HCT116 (cell line): ENCODE results near the gene FARP1. TPM values are rescaled to one million over a fixed set of nuclear protein-coding genes. Genes with fewer than 3 reads are reported as not detected.

ENCODE experiments used
- ATAC-seq: fragments of 200-7000 bp; cut with Tn5 transposase; 2 replicates; pipeline ENCODE4 v1.9.1; 2020; ENCODE audit warnings: mild to moderate bottlenecking, moderate library complexity
- BruUV-seq: library from RNA; stranded (reverse); fragments of 400-500 nt; replicated peaks from 2 replicates; lab custom pipeline; 2021; lab: Mats Ljungman, UMichigan
- CTCF ChIA-PET: fragments of 300-600 bp; sonication (Branson Sonifier 250); formaldehyde crosslinking; loops from one replicate; lab custom pipeline; 2021; ENCODE audit warnings: antibody characterized with exemption; lab: Charles Lee
- POLR2A ChIA-PET: fragments of 300-600, 350-600 bp; sonication (Branson Sonifier 250); formaldehyde crosslinking; loops from one replicate; lab custom pipeline; 2021; ENCODE audit warnings: antibody characterized with exemption; lab: Charles Lee
- RAD21 ChIA-PET, 2 experiments: fragments of 300-600 bp; sonication (Branson Sonifier 250); formaldehyde crosslinking; loops; one replicate each; lab custom pipeline; 2023; ENCODE audit warnings: low total read pairs in 2 of 2; ENCODE audit not compliant: uncharacterized antibody in 2 of 2, unreplicated experiment in 2 of 2, low non-redundant PET in 1 of 2; lab: Charles Lee
- DNase-seq: peaks from one replicate; pipeline ENCODE4 v3.0.0-alpha.2; 2010; ENCODE audit warnings: low read depth, low spot score
- H2AFZ ChIP-seq: fragments of 200-600 bp; shearing (Covaris generic), sonication (generic); 2 replicates; pipeline ENCODE4 v1.6.1; 2017; ENCODE audit warnings: low read depth, mixed run types, mixed read lengths, antibody characterized with exemption, low read length; ENCODE audit not compliant: poor library complexity, severe bottlenecking
- H3K27ac ChIP-seq: 2 replicates; pipeline ENCODE4 v1.5.1; 2012; ENCODE audit warnings: low read depth, low read length
- H3K27me3 ChIP-seq: fragments of 200-600 bp; sonication (generic); 2 replicates; pipeline ENCODE4 v1.6.1; 2016; ENCODE audit warnings: mixed run types, low read length, mixed read lengths; ENCODE audit not compliant: insufficient read depth
- H3K36me3 ChIP-seq, 2 experiments: fragments of 200-500 bp in 1 of 2; fragments of 200-600 bp in 1 of 2; sonication (Bioruptor generic) in 1 of 2; sonication (generic) in 1 of 2; 2 replicates each; pipeline versions ENCODE4 v1.5.1 to v1.6.1; 2014 to 2016; ENCODE audit warnings: low read length in 2 of 2, inconsistent platforms in 1 of 2, mixed read lengths in 1 of 2, mixed run types in 1 of 2; ENCODE audit not compliant: insufficient read depth in 2 of 2, control insufficient read depth in 1 of 2
- H3K4me1 ChIP-seq, 2 experiments: fragments of 200-600 bp in 1 of 2; sonication (generic) in 1 of 2; 2 replicates each; pipeline versions ENCODE4 v1.5.1 to v1.6.1; 2012 to 2017; ENCODE audit warnings: low read length in 2 of 2, inconsistent platforms in 1 of 2, mild to moderate bottlenecking in 1 of 2, mixed read lengths in 1 of 2, mixed run types in 1 of 2, moderate library complexity in 1 of 2; ENCODE audit not compliant: insufficient read depth in 2 of 2, control insufficient read depth in 1 of 2
- H3K4me2 ChIP-seq: fragments of 200-600 bp; sonication (generic); 2 replicates; pipeline ENCODE4 v1.6.1; 2017; ENCODE audit warnings: mixed run types, low read length, mixed read lengths
- H3K4me3 ChIP-seq, 2 experiments: fragments of 200-600 bp in 1 of 2; sonication (generic) in 1 of 2; replicated peaks in 1 of 2; 2 replicates each; pipeline ENCODE4 v1.5.1; 2011 to 2016; ENCODE audit warnings: low read length in 2 of 2, control low read depth in 1 of 2, low read depth in 1 of 2, mild to moderate bottlenecking in 1 of 2, mixed read lengths in 1 of 2, mixed run types in 1 of 2
- H3K79me2 ChIP-seq: fragments of 200-600 bp; sonication (generic); 2 replicates; pipeline ENCODE4 v1.6.1; 2017; ENCODE audit warnings: mild to moderate bottlenecking, mixed run types, low read length, moderate library complexity, mixed read lengths; ENCODE audit not compliant: insufficient read depth
- H3K9ac ChIP-seq: fragments of 200-600 bp; sonication (generic); 2 replicates; pipeline ENCODE4 v1.6.1; 2016; ENCODE audit warnings: low read length, mixed read lengths
- H3K9me2 ChIP-seq: fragments of 200-600 bp; sonication (generic), shearing (Covaris generic); 2 replicates; pipeline ENCODE4 v1.6.1; 2017; ENCODE audit warnings: mixed run types, mild to moderate bottlenecking, moderate library complexity; ENCODE audit not compliant: insufficient read depth
- H3K9me3 ChIP-seq, 2 experiments: fragments of 200-500 bp in 1 of 2; fragments of 200-600 bp in 1 of 2; sonication (Bioruptor generic) in 1 of 2; sonication (generic) in 1 of 2; 2 replicates each; pipeline ENCODE4 v1.6.1; 2014 to 2017; ENCODE audit warnings: low read length in 2 of 2, mixed read lengths in 2 of 2, inconsistent platforms in 1 of 2, low read depth in 1 of 2, mild to moderate bottlenecking in 1 of 2, mixed run types in 1 of 2, moderate library complexity in 1 of 2; ENCODE audit not compliant: control insufficient read depth in 1 of 2, insufficient read depth in 1 of 2
- H4K20me1 ChIP-seq: fragments of 200-600 bp; sonication (generic), shearing (Covaris generic); 2 replicates; pipeline ENCODE4 v1.6.1; 2017; ENCODE audit warnings: mixed run types, mild to moderate bottlenecking, moderate library complexity; ENCODE audit not compliant: insufficient read depth
- CBX3 ChIP-seq: IDR thresholded peaks from 2 replicates; pipeline ENCODE4 v1.6.1; 2012; ENCODE audit warnings: low read depth
- CEBPB ChIP-seq: IDR thresholded peaks from 2 replicates; pipeline ENCODE4 v1.6.1; 2012; ENCODE audit warnings: low read depth
- CTCF ChIP-seq, 3 experiments: fragments of 200-600 bp in 1 of 3; sonication (generic) in 1 of 3; IDR thresholded peaks in 2 of 3; conservative IDR thresholded peaks in 1 of 3; 2 replicates each; pipeline ENCODE4 v1.5.1; 2012 to 2017; ENCODE audit warnings: low read depth in 2 of 3, low read length in 2 of 3, antibody characterized with exemption in 1 of 3, borderline replicate concordance in 1 of 3, control low read depth in 1 of 3, mild to moderate bottlenecking in 1 of 3, mixed read lengths in 1 of 3, mixed run types in 1 of 3, moderate library complexity in 1 of 3; ENCODE audit not compliant: insufficient read depth in 1 of 3
- EGR1 ChIP-seq: IDR thresholded peaks from 2 replicates; pipeline ENCODE4 v1.6.1; 2012; ENCODE audit warnings: low read depth
- ELF1 ChIP-seq: IDR thresholded peaks from 2 replicates; pipeline ENCODE4 v1.6.1; 2012; ENCODE audit warnings: low read depth, borderline replicate concordance
- EZH2 ChIP-seq: fragments of 200-600 bp; sonication (generic); IDR thresholded peaks from 2 replicates; pipeline ENCODE4 v1.6.1; 2017; ENCODE audit warnings: antibody characterized with exemption, mixed run types
- EZH2phosphoT487 ChIP-seq: fragments of 200-600 bp; IDR thresholded peaks from 2 replicates; pipeline ENCODE4 v1.6.1; 2018; ENCODE audit warnings: antibody characterized with exemption, borderline replicate concordance
- FOSL1 ChIP-seq: IDR thresholded peaks from 2 replicates; pipeline ENCODE4 v1.6.1; 2012; ENCODE audit warnings: low read depth
- JUND ChIP-seq: IDR thresholded peaks from 2 replicates; pipeline ENCODE4 v1.6.1; 2012
- MAX ChIP-seq: IDR thresholded peaks from 2 replicates; pipeline ENCODE4 v1.6.1; 2012
- POLR2AphosphoS5 ChIP-seq: IDR thresholded peaks from 2 replicates; pipeline ENCODE4 v1.6.1; 2011; ENCODE audit warnings: mild to moderate bottlenecking, low read depth, low read length, moderate library complexity
- RAD21 ChIP-seq: IDR thresholded peaks from 2 replicates; pipeline ENCODE4 v1.6.1; 2012; ENCODE audit warnings: low read depth, mild to moderate bottlenecking
- SP1 ChIP-seq: IDR thresholded peaks from 2 replicates; pipeline ENCODE4 v1.6.1; 2012; ENCODE audit warnings: low read depth
- TCF7L2 ChIP-seq: IDR thresholded peaks from 2 replicates; pipeline ENCODE4 v1.7.0; 2011; ENCODE audit warnings: borderline replicate concordance, inconsistent platforms; ENCODE audit not compliant: insufficient read depth, insufficient read length; ENCODE audit errors: extremely low read depth
- YY1 ChIP-seq: IDR thresholded peaks from 2 replicates; pipeline ENCODE4 v1.6.1; 2011; ENCODE audit warnings: low read length, low read depth, moderate library complexity, mild to moderate bottlenecking; ENCODE audit not compliant: insufficient replicate concordance; ENCODE audit errors: extremely low read depth
- ZBTB33 ChIP-seq: IDR thresholded peaks from 2 replicates; pipeline ENCODE4 v1.6.1; 2011; ENCODE audit warnings: mild to moderate bottlenecking, low read length, moderate library complexity; ENCODE audit not compliant: insufficient replicate concordance; ENCODE audit errors: extremely low read depth
- ZFX ChIP-seq: fragments of 450-650 bp; IDR thresholded peaks from 2 replicates; pipeline ENCODE4 v1.6.1; 2017
- ZNF274 ChIP-seq: fragments of 200-500 bp; sonication (Bioruptor generic); IDR thresholded peaks from 2 replicates; pipeline ENCODE4 v1.6.1; 2014; ENCODE audit warnings: mild to moderate bottlenecking, low read depth, low read length, inconsistent platforms
- intact Hi-C: fragments of 100-400 bp; cut with micrococcal nuclease; formaldehyde crosslinking; loops from 2 replicates; pipeline ENCODE4 v1.10.0; 2022
- total RNA-seq: library from RNA; stranded (reverse); gene quantifications from one replicate; pipeline ENCODE4 v1.2.1, GENCODE V29; 2021; ENCODE audit not compliant: unreplicated experiment

FARP1 gene
- total RNA-seq, 1 experiment from 2014 or later, result 30.5 TPM

GRCh38 chr13:98461486-98462240 lies 318.8 kb downstream of the FARP1 start:
- Histone ChIP-seq H3K79me2 (peaks cover 49% of the 10 kb centered on the region), H2AFZ (no peak overlapping the region), H3K27me3 (no peaks in the 10 kb centered on the region), H3K9me3 (no peaks in the 10 kb centered on the region), H3K4me2 (no peak overlapping the region), H3K4me1 (peaks cover 0 to under 1% of the 10 kb centered on the region in 2 experiments; a peak in 1 of 4 replicates), H3K36me3 (peaks cover 34 to 36% of the 10 kb centered on the region in 2 experiments), H4K20me1 (no peaks in the 10 kb centered on the region), H3K9ac (no peak overlapping the region), H3K9me2 (no peaks in the 10 kb centered on the region), H3K27ac (no peak overlapping the region), H3K4me3 (no peak overlapping the region)
- intact Hi-C loops, result no loop called here
- ATAC-seq, result no peak
- no peak for DNase-seq
- POLR2A ChIA-PET, result interaction anchor here (1.3 kb wide), 1 partner anchor 14 kb away, joined by 3 read pairs; no protein-coding TSS in a partner anchor
- TF ChIP-seq ELF1 (no peak), JUND (no peak), POLR2AphosphoS5 (no peak), FOSL1 (no peak), ZNF274 (no peak), EZH2phosphoT487 (no peak), MAX (no peak), YY1 (no peak), SP1 (no peak), CEBPB (no peak), EZH2 (no peak), ZBTB33 (no peak), CTCF (IDR thresholded peaks at IDR 0.05 in 2 of 3, conservative IDR thresholded peaks at IDR 0.05 in 1 of 3; ENCODE audit: borderline replicate concordance in 1 of 3, insufficient read depth in 1 of 3, low read depth in 2 of 3, low read length in 2 of 3) (no peak), CBX3 (no peak), RAD21 (no peak), EGR1 (no peak), TCF7L2 (no peak), ZFX (no peak)
- RAD21 ChIA-PET, result no interaction called here
- CTCF ChIA-PET, result no interaction called here
- BruUV-seq, result no TSS peak
